GM21447 (cell line): ENCODE results near the gene IFI27L1.

ENCODE experiments used
- ATAC-seq: cut with Tn5 transposase; IDR thresholded peaks from one replicate; pipeline ENCODE4 v1.9.1; 2021; ENCODE audit not compliant: unreplicated experiment

Gene IFI27L1, protein sequence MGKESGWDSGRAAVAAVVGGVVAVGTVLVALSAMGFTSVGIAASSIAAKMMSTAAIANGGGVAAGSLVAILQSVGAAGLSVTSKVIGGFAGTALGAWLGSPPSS

GRCh38 chr14:94080621-94081385 is at the start of gene IFI27L1, which contains the start of gene DDX24:
Gene IFI27L1 (plus strand): TSS chr14:94081310. CDS start chr14:94096938, 15,628 bp downstream.
Gene DDX24 (minus strand): TSS chr14:94081202. CDS start chr14:94079742, 1,460 bp downstream.
- ATAC-seq: peak; percentile 97

DNA sequence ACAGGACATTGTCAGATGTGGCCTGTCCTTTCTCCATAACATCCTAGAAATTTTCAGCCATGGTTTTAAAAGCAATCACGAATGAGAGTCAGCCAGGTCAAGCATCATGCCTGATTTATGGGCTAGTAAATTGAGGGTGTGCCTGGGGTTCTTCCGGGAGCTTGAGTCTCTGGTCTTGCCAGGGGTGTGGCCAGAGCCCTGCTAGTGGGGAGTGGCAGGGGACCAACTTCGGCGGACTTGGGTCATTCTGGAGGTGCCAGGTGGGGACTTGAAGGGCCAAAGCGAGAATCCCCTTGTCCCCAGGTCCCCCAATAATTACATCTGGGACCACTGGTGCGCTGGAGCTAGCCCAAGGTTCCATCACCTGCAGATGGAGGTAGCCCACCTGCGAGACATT is 49.2 kb upstream of the IFI27L1 start:
- no peak for ATAC-seq

DNA sequence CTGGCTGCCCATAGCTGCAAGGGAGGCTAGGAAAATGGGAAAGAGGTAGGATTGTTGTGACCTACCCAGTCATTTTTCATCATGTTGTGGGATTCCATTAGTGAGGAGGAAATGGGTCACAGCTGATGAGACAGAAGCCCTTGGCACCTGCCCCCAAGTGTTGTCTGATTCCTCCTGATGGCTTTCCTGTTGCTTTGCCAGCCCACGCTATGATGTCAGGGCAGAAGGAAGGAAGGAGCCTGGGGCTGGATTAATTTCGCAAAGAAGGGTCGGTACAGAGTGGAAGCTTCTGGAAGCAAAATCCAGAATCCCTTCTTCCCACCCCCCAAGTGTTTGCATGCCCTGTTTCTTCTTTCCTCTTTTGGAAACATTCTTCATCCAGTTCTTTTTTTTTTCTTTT is 46.2 kb upstream of the IFI27L1 start:
- ATAC-seq: no peak

DNA sequence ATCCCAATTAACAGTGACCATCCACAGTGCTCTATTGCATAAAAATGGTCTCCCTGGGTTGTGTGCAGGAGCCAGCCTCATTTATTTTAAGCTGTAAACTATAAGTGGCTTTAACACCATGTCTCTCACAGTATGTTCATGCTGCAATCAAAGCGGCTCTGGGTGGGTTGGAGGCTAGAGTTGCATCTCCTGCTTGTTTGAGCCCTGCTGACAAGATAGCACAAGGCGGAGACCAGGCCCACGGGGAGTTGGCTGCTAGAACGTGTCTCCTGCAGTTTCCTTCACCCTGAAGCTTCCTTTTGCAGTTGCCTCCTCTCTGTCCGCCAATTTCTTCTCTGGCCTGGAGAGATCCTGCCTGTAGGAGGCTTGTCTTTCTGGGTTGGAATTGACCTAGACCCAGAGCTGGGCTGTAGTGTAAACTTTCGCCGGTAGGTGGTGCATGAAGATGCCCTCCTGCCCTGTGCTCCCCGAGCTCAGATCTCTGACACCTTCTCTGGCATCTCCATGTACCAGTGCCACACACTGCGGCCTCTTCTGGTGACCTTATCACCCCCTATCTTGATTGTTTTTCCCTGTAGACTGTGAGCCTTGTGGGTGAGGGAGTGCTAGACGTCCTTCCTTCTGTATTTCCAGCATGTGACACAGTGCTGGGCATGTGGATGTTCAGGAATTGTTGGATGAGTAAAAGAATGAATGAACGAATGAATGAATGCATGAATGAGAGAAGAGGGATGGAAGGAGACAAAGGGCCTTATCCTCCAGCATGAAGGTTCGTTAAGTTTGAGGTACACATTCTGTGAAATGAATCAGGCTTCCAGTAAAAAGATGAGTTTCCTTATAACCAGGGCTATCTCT is 44.6 kb upstream of the IFI27L1 start:
- ATAC-seq: peak; percentile 84

GRCh38 chr14:94037954-94038353 is 43.2 kb upstream of the IFI27L1 start:
- ATAC-seq: no peak

DNA sequence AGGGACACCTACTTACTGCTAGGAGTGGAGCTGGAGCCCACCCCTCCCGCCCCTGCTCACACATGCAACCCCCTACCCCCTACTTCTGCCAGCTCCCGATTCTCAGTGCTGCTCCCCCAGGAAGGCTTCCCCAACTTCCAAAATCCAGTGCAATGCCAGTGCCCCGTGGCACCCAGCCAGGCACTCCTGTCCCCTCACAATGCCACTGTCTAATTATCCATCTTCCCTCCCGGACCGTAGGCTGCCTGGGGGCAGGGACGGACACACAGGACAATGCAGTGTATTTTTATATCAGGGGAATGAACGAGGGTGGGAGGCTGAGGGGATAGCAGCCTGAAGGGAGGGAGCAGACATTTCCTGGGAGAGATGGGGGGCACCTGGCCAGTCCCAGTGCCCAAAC is 42.6 kb upstream of the IFI27L1 start:
- no peak for ATAC-seq

- no peak for ATAC-seq
These were observed 42.0 kb upstream of the IFI27L1 start for GRCh38 chr14:94038921-94039629.

GRCh38 chr14:94040247-94040646 is 40.9 kb upstream of the IFI27L1 start:
- no peak for ATAC-seq

- ATAC-seq: no peak
These were observed 40.3 kb upstream of the IFI27L1 start for GRCh38 chr14:94040796-94041195.

DNA sequence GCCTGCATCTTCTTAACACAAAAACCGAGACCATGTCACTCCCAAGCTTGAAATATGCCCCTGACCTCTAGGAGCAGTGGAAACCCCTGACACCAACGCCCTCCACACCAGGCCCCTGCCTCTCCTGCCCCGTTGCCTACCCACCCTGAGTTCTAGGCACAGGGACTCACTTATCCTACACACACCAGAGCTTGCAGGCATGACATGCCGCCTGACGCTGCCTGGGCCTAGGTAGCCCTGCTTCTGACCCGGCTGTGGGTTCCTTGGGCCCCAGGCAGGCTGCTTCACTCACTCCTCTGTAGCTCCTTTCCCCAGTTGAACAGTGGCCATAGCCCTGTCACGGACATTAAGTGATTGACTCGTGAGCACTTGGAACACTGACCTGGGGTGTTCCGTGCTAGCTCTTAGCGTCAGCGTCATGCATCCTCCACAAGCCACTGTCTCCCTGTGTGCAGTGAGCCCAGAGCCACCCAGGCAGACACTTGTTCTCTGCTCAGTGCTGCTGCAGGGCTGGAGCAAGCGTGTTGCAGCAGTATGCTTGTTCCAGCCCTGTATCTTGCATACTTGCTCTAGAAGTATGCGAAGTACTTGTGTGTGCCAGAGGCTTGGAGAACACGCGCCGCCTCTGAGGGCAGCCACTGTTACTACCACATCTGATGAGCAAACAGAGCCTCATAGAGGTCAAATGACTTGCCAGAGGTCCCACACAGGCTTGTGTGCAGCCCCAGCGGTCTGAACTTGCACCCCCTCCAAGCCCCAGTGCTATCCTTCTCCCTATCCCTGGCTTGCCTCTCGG is 39.4 kb upstream of the IFI27L1 start:
- ATAC-seq: no peak

DNA sequence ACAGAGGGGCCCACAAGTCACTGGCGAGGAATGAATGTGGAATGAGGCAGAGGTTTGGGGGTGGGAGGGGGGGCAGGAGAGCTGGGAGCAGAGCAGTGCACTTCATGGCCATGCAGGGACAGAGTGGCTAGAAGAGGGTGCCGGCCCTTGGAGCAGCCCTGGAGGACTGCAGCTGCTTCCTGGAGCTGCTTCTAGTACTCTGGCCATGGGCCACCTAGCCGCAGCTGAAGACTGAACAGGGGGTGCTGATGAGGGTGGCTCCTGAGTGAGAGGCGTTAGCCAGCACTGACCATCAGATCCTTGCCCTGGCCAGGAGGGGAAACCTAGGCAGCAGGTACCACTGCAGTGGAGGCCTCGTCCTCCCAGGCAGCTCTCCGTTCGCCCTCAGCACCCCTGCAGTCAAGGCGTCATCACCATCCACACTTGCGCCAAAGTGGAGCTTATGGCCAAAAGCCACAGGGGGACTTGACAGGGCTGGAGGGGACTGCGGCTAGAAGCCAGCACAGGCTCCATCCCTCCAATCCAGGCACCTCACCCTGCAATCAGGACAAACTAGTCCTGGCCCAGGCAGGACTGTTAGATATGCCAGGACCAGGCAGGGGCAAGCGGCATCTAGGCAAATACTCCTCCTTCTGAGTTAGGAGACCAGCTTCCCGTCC is 38.5 kb upstream of the IFI27L1 start:
- no peak for ATAC-seq

- ATAC-seq: no peak
These were observed 37.9 kb upstream of the IFI27L1 start for GRCh38 chr14:94043111-94043755.

- no peak for ATAC-seq
These were observed 37.2 kb upstream of the IFI27L1 start for GRCh38 chr14:94043756-94044475.

DNA sequence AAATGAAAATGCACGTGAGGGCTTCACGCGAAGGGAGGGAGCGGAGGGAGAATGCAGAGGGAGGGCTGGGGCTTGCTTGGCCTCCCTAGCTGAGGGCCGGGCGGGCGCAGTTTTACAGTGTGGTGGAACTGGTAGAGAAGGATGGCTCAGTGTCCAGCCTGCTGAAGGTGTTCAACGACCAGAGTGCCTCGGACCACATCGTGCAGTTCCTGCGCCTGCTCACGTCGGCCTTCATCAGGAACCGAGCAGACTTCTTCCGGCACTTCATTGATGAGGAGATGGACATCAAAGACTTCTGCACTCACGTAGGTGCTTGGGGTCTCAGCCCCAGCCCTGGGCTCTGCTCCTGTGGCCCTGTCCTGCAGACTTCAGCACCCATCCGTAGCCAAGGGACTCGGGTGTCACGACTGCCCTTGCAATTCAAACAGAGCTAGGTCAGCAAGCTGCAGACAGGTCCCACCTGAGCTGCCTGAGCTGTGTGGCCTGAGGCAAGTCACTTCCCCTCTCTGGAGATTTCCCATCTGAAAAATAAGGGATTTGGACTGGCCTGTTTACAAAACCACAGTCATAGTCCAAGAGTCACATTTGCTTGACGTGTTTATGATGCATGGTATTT is 36.5 kb upstream of the IFI27L1 start:
- no peak for ATAC-seq

DNA sequence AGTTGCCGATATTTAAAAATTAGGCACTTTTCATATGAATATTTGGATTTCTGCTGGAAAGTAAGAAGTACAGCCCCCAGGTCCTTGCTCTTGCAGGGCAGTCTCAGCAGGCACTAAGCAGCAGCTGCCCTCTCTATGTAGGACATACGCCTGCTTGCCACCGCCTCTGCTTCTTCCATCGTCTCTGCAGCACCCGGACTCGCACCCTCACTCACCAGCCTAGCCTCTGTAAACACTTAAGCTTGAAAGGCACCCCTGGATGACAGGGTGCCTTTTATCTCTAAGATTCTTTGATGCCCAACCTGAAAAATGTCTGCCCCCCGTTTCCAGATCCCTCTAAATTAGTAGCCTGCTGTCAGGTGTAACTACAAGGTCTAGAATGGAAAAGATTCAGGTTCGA is 36.0 kb upstream of the IFI27L1 start:
- no peak for ATAC-seq

- no peak for ATAC-seq
These were observed 35.4 kb upstream of the IFI27L1 start for GRCh38 chr14:94045563-94046345.

GRCh38 chr14:94046696-94047250 is 34.3 kb upstream of the IFI27L1 start:
- no peak for ATAC-seq
